Measurements from ENCODE around the gene KLF13.

KLF13 gene

DNA sequence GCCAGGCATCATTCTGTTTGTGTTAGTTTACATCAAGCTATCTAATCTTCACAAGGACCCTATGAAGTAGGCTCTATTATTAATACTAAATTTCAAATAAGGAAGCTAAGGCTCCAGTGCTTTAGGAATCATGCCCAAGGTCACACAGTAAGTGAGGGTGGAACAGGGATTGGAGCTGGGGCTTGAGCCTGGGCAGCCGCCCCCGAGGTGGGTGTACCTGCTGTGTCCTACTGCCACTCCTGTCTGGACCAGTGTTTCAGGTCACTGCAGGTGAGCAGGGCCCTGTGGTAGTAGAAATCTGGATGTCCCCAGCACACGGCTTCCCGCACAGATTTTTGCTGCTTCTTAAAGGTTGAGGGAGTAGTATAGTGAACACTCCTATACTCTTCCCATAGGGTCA is 6.5 kb downstream of the KLF13 start:
- DNase-seq (ENCODE audit: low read depth): no peak

DNA sequence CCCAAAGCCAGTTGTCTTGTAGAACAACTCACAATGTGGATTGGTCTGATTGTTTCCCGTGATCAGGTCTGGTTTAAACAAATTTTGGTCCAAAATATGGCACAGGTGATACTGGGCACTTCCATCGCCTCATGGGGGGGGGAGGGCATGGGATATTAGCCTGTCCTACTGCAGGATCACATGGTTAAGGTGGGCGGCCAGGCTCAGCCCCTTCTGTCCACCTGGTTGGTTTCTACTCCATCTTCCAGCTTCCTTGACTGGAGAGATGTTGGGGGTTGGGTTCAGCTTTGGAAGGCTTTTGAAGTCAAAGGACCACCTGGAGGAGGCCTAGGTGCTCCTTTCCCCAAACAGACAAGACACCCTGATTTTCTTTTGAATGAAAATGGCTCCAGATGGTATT is 7.2 kb downstream of the KLF13 start:
- DNase-seq (ENCODE audit: low read depth): no peak

DNA sequence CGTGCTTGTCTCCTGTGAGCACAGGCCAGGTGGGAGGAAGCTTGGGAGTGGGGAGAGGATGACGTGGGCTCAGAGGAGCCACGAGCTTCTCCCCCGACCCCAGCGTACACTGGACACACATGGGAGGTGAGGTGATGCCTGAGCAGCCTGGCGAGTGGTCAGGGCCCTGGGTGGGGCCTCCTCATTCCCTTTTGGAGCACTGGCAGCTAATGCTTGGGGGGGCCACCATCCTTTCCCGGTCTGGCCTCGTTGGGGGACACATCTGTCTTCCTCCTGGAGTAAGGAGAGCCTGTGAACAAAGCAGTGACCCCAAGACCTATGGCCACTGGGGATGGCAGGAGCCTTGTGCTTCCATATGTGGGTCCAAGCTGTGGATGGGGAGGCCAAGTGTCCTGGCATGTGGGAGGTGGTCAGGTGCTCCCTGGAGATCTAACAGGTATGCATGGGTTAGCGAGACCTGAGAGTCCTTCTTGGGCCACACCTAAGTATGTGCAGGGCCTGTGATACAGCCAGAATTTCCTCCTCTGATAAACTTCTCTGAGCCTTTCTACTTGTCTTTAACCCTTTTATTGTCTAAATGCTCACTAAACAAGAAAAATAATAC is 9.5 kb downstream of the KLF13 start:
- no peak for DNase-seq (ENCODE audit: low read depth)

DNA sequence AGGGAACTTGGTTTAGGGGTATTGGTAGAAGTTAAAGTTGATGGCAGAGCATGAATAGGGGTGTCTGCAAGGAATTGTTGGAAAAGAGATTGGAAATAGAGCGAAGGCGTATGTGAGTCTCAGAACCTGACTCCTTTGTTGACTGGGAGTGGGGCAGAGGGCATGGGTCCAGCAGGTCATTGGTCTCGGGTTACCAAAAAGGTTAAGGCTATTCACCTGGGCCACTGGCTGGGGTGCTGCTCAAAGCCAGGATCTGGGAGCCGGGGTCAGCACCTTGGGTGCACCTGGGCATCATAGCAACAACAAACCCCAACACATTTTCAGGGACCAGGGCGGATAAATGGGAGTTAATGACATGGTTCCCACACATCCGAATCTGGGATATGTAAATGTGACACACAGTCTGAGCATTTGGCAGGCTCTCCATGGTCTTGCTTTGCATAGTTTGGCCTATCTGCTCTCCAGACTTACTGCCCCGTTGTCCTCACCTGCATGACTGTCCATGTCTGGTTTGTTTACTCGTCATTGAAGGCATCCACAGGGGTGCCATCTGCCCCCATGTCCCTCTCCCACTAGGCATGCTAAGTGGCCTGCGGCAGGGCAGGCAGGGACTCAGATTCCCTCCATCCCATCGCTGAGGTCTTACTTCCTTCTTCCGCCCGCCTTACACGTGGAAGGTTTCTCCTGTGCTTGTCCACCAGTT is 10.1 kb downstream of the KLF13 start:
- DNase-seq (ENCODE audit: low read depth): no peak

DNA sequence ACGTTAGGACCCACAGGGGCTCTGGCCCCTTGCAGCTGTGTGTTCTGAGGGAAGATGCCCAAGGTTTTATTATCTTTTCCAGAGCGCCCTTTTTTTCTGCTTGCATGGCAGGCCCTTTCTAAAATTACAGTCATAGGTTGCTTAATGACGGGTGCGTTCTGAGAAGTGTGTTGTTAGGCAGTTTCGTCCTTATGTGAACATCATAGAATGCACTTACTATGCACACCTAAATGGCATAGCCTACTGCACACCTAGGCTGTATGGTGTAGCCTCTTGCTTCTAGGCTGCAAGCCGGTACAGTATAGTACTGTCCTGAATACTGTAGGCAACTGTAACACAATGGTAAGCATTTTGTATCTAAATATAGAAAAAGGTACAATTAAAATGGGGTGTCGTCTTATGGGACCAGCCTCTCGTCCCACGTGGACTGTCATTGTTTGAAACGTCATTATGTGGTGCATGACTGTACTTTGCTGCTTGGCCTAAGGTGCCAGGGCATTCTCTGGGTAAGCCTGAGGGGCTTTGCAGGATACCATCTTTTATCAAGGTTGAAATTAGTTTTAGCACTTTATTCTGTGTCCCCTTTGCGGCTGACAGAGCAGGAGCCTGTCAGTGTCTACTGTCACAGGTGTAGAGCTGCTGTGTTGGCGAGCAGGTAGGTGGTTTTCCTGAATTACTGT is 10.9 kb downstream of the KLF13 start:
- DNase-seq (ENCODE audit: low read depth): no peak

DNA sequence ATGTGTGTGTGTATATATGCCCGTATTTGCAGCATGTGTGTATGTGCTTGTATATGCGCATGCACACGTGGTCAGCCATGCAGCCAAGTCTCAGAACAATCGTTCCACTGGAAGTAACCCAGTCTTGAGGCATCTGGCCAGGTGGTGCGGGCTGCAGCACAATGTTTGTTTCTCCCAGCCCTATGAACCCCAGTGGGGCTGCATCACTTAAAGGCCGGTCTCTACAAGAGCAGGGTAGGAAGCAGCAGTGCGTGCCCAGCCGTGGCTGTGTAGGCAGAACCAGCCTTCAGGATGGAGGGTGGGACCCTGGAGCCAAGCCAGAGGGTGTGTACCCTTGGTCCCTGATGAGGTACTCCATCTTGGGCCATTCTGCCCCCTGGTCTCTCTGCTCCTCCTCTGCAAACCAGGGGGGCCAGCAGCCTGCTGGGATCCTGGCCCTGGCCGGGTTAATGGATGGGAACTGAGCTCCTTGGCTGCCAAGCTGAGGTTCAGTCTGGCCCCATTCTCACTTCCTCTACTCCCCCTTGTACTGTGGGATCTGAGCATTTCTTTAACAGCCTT is 11.8 kb downstream of the KLF13 start:
- no peak for DNase-seq (ENCODE audit: low read depth)

DNA sequence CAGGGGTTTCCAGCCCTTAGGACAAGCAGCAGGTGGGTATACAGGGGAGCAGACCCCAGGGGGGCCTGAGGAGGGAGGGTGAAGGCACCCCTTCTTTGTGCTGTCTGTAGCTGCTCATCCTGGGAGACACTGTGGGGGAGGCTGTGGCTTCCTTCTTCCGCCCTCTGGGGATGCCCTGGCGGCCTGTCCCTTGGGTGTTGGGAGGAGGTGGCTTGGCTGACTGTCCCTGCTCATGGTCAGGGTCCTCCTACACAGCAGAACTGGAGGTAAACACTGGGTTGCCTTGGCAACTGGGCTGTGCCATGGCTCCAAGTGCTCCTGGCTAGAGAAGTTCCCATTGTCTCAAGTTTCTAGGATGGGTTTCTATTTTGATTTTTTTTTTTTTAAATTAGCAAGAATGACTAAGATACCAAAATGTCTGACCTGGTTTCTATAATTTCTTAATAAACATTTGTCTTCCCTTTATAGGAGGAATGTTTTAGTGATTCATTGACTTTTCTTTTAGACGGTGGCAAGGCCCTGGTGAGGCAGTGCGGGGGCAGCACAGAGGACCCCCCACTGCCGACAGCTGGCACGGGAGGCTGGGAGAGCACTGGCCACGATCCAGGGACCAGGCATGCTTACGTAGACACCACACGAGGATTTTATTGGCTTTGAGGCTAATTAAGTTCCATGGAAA is 12.4 kb downstream of the KLF13 start:
- DNase-seq (ENCODE audit: low read depth): no peak

DNA sequence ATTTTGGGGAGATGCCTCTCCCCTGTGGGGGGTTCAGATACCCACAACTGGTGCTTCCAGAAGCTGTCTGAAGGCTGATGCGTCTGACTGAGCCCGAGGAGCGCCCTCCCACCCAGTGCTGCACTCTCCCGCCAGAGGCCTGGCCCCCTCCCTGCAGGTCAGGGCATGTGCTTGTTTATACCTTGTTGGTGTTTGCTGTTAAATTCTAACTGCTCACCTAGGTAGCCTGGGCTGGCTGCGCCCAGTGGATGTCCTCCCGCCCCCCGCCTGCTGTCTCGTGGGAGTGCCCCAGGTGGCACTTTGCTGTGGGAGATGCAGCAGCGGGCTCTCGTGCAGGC is 12.9 kb downstream of the KLF13 start:
- no peak for DNase-seq (ENCODE audit: low read depth)

DNA sequence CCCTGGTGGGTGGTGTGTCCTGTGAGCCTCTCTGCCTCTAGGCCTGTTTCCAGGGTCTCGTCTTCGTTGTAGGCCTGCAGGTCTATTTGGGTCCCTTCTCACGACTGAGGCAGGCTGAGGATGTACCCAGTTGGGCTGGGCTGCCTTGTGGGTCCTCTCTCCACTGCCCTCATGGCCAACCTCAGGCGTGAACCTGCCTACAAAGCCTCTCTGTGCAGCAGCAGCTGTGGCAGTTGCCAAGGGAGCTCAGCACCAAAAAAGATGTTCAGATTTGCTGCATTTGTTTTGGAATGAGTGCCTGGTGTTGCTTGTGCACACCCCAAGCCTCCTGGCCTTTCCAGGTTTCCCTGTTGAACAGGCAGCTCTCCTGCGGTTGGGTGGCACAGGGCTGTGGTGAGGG is 13.4 kb downstream of the KLF13 start:
- DNase-seq (ENCODE audit: low read depth): no peak

DNA sequence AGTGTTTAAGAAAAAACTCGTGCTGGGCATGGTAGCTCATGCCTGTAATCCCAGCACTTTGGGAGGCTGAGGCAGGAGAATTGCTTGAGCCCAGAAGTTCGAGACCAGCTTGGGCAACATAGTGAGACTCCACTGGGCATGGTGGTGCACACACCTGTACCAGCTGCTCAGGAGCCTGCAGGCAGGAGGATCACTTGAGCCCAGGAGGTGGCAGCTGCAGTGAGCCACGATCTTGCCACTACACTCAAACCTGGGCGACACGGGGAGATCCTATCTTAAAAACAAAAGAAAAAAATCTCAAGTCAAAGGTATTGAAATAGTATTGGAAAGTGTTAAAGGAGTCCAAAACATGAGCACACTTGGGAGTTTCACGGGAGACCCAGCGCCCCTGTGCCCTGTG is 14.0 kb downstream of the KLF13 start:
- DNase-seq (ENCODE audit: low read depth): no peak

DNA sequence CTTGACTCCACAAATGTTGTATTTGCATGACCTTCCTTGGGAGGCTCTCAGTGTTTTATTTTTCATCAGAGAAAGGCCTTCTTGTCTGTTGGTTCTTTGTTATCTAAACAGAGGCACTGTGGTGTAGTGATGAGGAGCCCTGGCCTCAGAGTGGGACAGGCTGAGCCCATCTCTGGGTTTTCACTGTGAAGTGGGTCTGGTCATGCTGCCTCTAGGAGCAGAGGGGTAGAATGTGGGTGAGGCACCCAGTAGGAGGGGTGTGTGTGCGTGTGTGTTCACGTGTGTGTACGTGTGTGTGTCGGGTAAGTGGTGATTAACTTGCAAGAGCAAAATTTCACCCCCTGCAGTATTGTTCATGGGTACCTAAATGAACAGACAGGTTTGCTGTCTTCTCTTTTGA is 14.4 kb downstream of the KLF13 start:
- no peak for DNase-seq (ENCODE audit: low read depth)

DNA sequence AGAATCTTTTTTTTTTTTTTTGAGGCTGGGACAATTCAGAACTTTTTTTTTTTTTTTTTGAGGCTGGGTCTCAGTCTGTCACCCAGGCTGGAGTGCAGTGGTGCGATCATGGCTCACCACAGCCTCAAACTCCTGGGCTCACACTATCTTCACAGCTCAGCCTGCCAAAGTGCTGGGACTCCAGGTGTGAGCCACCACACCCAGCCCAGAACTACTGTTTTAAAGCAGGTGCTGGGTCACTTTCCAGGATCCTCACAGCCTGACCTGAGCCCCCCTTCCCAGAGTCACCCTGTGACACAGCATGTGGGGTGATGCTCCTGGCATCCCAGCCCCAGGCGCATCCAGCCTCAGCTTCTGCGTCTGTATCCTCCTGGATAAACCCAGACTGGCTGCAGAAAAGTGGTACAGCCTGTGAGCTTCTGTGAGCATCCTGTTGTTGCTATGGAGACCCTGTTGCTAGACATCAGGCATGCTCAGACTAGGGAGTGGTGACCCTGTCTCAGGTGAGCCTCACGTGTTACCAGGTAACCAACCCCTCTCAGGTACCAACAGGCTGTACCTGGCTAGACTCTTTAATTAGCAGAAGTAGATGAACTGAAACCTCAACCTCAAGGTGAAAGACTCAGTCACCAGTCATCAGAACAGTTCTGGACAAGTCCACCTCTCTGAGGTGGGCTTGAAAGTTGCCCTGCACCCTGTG is 15.0 kb downstream of the KLF13 start:
- DNase-seq (ENCODE audit: low read depth): no peak

DNA sequence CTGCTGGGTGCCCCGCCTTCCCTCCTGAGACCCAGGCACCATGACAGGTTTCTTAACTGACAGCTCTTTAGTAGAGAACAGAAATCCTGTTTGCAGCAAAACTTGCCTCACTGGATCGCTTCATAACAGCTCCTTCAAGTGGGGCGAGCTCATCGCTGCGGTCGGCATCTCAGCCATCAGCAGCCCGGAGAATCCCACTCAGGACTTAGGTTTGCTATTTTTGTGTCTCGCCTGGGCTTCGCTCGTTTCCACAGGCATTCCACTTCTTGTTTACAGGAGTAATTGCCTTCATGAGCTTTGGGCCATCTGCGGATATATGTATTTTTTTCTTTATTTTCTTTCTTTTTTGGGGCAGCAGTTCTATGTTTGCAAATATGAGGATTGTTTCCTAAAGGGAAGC is 15.7 kb downstream of the KLF13 start:
- DNase-seq (ENCODE audit: low read depth): no peak

DNA sequence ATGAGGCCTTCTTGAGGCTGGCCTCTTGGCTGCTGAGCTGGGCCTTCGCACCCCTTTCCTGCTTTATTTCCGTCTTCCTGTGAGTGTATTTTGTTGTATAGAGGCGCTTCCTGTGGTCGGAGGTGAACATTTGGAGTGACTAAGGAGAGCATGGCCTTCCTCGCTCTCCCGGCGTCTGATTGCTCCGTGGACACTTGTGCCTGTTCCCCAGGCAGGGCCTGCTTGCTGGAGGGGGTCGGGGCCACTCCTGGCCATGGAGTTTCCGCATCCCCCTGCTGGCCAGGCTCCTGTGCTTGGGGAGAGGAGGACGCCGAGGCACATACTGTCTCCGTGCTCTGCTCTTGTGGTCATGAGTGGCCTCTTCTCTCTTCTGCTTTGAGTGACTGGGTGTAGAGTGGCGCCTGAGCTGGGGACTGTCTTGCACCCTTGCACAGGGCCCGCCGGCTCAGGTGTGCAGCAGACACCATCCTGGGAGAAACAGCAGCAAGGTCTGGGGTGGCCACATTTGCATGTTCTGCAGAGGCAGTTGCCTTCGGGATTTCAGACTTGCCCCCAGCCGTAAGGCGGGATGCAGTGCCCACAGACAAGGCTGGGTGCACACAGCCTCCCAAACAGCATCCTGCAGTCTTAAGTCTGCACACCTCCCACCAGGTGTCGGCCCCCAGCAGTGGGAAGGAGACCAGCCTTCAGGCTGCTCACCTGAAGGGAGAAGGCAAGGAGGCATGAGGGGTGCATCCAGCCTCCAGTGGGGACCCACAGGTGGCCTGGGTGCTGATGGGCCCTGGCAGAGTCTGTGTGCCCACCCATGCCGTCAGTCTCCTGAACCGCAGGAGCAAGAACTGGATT is 16.4 kb downstream of the KLF13 start:
- DNase-seq (ENCODE audit: low read depth): no peak

DNA sequence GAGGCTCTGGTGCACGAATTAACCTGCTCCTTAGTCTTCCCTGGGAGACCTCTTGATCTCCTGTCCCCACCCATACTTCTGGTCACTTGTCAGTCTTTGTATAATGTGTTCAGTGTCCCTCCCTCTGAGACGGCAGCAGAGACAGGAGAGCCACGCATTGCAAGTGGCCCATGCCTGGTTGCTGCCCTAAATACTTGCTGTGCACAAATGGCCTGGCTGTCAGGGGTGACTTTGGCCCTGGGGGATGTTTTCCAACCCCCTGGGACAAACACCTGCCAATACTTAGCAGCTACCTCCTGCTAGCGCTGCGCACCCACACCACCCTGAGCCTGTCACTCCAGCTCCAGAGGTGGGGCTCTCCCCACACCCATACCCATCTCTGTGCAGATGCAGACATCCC is 17.2 kb downstream of the KLF13 start:
- DNase-seq (ENCODE audit: low read depth): no peak

DNA sequence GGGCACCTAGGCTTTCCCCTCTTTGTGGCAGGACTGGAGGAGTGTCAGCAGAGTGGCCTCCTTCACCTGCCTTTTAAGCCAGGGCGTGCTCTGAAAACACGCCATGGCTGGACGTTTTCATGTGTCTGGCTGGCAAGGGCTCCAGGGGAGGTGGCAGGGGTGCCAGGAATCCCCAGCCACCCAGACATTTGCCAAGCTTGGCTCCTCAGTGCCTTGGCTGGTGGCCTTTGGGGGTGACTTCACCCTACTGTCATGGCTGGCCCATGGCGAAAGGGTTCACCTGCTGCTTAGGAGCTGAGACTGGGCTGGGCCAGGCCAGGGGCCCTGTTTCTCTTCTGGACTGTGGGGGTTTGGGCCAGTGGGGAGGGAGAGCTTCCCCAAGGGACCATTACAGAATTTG is 17.6 kb downstream of the KLF13 start:
- DNase-seq (ENCODE audit: low read depth): no peak

DNA sequence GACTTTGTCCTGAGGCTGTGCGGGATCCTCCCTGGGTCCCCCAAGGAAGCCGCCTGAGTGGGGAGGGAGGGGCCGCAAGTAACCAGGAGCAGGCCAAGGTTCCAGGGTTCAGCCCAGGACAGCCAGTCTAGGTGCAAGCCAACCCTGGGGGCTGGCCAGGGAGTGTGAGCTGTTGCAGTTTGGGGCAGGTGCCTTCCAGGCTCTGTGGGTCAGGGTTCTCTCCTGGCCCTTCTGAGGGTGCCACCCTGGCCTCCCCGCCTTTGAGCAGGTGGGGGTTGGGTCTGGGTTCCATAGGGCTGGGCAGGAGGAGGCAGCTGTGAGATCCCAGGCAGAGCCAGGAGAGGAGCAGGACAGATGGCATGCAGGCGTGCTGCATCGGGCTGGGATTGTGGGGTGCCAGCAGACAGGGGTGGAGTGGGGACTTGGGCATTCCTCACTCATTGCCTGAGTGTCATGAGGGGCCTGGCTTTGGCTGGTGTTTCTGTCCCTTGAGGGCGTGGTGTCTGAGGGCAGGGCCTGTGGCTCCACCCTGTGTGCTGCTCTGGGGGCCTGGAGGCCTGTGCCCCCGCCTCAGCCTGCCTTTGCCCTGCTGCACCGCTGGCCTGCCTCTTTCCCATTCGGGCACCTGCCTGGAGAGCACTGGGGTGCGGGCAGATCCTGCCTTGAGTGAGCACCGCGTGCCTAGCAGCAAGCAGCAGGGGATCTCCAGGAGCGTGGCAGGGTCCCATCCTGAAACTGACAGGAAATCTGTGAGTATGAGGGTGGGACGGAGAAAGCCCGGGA is 18.4 kb downstream of the KLF13 start:
- DNase-seq (ENCODE audit: low read depth): no peak

DNA sequence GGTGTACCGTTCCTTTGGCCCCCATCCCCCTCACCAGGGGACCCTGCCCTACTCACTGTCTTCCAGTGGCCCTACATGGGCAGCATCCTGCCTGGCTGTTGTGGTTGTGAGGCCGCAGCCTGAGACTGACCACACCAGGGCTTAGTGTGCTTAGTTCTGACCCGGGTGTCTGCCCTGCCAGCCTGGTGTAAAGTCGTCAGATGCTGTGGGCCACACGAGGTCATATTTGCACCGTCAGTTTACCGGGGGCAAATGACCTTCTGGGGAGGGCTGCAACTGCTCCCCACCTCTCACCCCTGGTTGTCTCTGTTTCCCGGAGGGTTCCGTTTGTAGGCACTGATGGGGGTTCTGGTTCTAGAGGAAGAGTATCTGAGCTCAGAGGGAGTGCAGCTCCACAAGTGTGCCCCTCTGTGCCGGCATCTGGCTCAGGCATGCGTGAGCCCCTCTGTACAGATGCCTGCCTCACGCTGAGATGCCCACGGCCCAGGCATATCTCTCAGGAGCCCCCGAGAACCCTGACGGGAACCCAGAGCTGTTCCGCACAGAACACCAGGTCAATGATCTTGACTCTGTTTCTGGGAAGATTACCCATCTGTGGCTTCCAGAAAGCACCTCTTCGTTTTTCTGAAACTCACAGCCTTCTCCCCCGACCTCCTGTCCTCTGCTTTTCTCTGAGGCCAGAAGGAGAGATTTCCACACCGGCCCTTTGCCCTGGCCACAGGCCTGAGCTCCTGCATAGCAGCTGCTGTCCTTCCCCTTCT is 19.2 kb downstream of the KLF13 start:
- DNase-seq (ENCODE audit: low read depth): no peak

DNA sequence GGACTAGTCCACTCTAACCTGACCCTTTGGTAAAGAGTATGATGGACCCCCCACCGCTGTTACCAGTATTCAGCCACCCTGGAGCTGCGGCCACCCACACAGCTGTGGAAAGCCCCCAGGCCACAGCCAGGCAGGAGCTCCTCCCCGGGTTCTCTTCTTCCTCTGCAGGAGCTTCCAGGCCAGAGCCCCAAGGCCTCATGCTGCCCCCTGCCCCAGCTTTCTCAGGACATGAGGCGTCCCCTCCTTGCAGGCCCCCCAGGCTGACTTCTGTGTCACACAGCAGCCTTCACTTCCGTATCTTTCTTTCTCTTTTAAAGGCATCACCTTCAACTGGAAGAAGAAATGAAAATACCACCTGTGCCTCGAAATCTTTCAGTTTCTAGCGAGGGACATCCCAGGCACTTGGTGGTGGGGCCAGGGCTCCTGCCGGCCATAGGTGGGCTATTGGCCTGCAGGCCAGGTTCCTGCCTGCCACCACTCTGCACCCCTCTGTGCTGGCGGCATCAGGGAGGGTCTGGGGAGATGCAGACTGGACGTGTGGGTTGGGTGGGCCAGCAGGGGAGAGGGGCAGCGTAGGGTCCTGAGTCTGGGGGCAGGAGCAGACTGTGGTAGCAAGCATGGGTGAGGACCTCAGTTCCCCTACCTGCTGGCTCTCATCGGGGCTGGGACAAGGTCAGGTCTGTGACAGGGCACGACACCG is 19.9 kb downstream of the KLF13 start:
- DNase-seq (ENCODE audit: low read depth): no peak

Data from CMK (cell line).